Measurements from ENCODE around the gene TCF21. TPM values are rescaled to one million over a fixed set of nuclear protein-coding genes. Genes with fewer than 3 reads are reported as not detected.
"Not testable (repeated sequence)": the region's sequence is repeated elsewhere in the genome, so short reads cannot be mapped to it uniquely, and the experiment has no call there.

The TCF21 gene
- total RNA-seq, 1 donor from 2014 or later: 0.04 TPM

- H3K79me2 ChIP-seq (ENCODE audit: low read depth): no peaks in the 10 kb centered on the region
These were observed 31.2 kb upstream of the TCF21 start for GRCh38 chr6:133857696-133858095.

GRCh38 chr6:133861337-133861736 is 27.6 kb upstream of the TCF21 start:
- not testable (repeated sequence) for H3K9ac ChIP-seq; H3F3A ChIP-seq (ENCODE audit: low read depth); H3K4me1 ChIP-seq; DNase-seq (ENCODE audit: low spot score); H2AFZ ChIP-seq (replicated peaks); H3K36me3 ChIP-seq; H3K4me1 Mint-ChIP-seq; H3K9me3 ChIP-seq (ENCODE audit: low read depth); H3K36me3 Mint-ChIP-seq; H3K4me2 ChIP-seq; H3K27ac Mint-ChIP-seq; H3K27ac ChIP-seq; H3K79me2 ChIP-seq (ENCODE audit: low read depth); H3K4me3 ChIP-seq; H3K4me3 Mint-ChIP-seq; H4K20me1 ChIP-seq (ENCODE audit: low read depth)
- peaks cover 24% of the 10 kb centered on the region for H3K9me3 Mint-ChIP-seq
- H3K27me3 ChIP-seq: peaks cover 17% of the 10 kb centered on the region
- peaks cover 13% of the 10 kb centered on the region for H3K27me3 Mint-ChIP-seq (ENCODE audit: insufficient read depth, low read depth)

More at GRCh38 chr6:133857696-133858095, 31.2 kb upstream of the TCF21 start:
- Histone ChIP-seq H3F3A (ENCODE audit: low read depth) (no peaks in the 10 kb centered on the region), H3K4me2 (no peak overlapping the region), H4K20me1 (ENCODE audit: low read depth) (no peaks in the 10 kb centered on the region), H2AFZ (replicated peaks) (no peak overlapping the region), H3K4me1 (no peaks in the 10 kb centered on the region), H3K36me3 (no peaks in the 10 kb centered on the region), H3K27ac (no peak overlapping the region), H3K27me3 (peaks cover 53% of the 10 kb centered on the region), H3K9me3 (ENCODE audit: low read depth) (peaks cover 5% of the 10 kb centered on the region), H3K4me3 (no peak overlapping the region), H3K9ac (no peak overlapping the region)
- Mint-ChIP-seq H3K27me3 (ENCODE audit: insufficient read depth, low read depth) (peaks cover 39% of the 10 kb centered on the region), H3K36me3 (no peaks in the 10 kb centered on the region), H3K9me3 (peaks cover 8% of the 10 kb centered on the region), H3K4me1 (peaks cover 13% of the 10 kb centered on the region), H3K27ac (no peak overlapping the region), H3K4me3 (no peak overlapping the region)
- no peak for DNase-seq (ENCODE audit: low spot score)
- no peak for TF ChIP-seq EZH2 (IDR thresholded peaks at IDR 0.05)
- no peak for TF ChIP-seq CTCF (IDR thresholded peaks at IDR 0.05)
- no peak for TF ChIP-seq EZH2phosphoT487 (IDR thresholded peaks at IDR 0.05)

- H3K4me2 ChIP-seq: no peak overlapping the region
- H3K36me3 ChIP-seq: no peaks in the 10 kb centered on the region
- no peak for DNase-seq (ENCODE audit: low spot score)
- H3K79me2 ChIP-seq (ENCODE audit: low read depth): no peaks in the 10 kb centered on the region
- no peaks in the 10 kb centered on the region for H3K4me1 ChIP-seq
- no peak overlapping the region for H3K4me3 ChIP-seq
- H3K9me3 Mint-ChIP-seq: peaks cover 24% of the 10 kb centered on the region
- H3K27ac Mint-ChIP-seq: no peak overlapping the region
- no peaks in the 10 kb centered on the region for H3K4me1 Mint-ChIP-seq
- no peak for TF ChIP-seq EZH2phosphoT487 (IDR thresholded peaks at IDR 0.05)
- TF ChIP-seq CTCF (IDR thresholded peaks at IDR 0.05): no peak
- TF ChIP-seq EZH2 (IDR thresholded peaks at IDR 0.05): no peak
- H3K27me3 ChIP-seq: no peaks in the 10 kb centered on the region
- H3K27ac ChIP-seq: no peak overlapping the region
- peaks cover 3% of the 10 kb centered on the region for H3K27me3 Mint-ChIP-seq (ENCODE audit: insufficient read depth, low read depth)
- no peak overlapping the region for H3K9ac ChIP-seq
- no peaks in the 10 kb centered on the region for H4K20me1 ChIP-seq (ENCODE audit: low read depth)
- H3K4me3 Mint-ChIP-seq: no peak overlapping the region
- H3K9me3 ChIP-seq (ENCODE audit: low read depth): peaks cover 6% of the 10 kb centered on the region
- H2AFZ ChIP-seq (replicated peaks): no peak overlapping the region
- H3F3A ChIP-seq (ENCODE audit: low read depth): no peaks in the 10 kb centered on the region
- no peaks in the 10 kb centered on the region for H3K36me3 Mint-ChIP-seq
These were observed 25.7 kb upstream of the TCF21 start for GRCh38 chr6:133863228-133863627.

- no peaks in the 10 kb centered on the region for H3K4me1 ChIP-seq
- Mint-ChIP-seq H3K27me3 (ENCODE audit: insufficient read depth, low read depth) (no peaks in the 10 kb centered on the region), H3K9me3 (peaks cover 24% of the 10 kb centered on the region), H3K4me3 (no peak overlapping the region), H3K36me3 (no peaks in the 10 kb centered on the region), H3K27ac (no peak overlapping the region), H3K4me1 (no peaks in the 10 kb centered on the region)
- DNase-seq (ENCODE audit: low spot score): no peak
- H3F3A ChIP-seq (ENCODE audit: low read depth): no peaks in the 10 kb centered on the region
- H3K27me3 ChIP-seq: no peaks in the 10 kb centered on the region
- no peaks in the 10 kb centered on the region for H3K79me2 ChIP-seq (ENCODE audit: low read depth)
- no peaks in the 10 kb centered on the region for H4K20me1 ChIP-seq (ENCODE audit: low read depth)
- H3K4me3 ChIP-seq: no peak overlapping the region
- no peak overlapping the region for H2AFZ ChIP-seq (replicated peaks)
- H3K9me3 ChIP-seq (ENCODE audit: low read depth): peaks cover 6% of the 10 kb centered on the region
- no peak for TF ChIP-seq EZH2phosphoT487 (IDR thresholded peaks at IDR 0.05)
- TF ChIP-seq CTCF (IDR thresholded peaks at IDR 0.05): no peak
- TF ChIP-seq EZH2 (IDR thresholded peaks at IDR 0.05): no peak
- H3K4me2 ChIP-seq: no peak overlapping the region
- no peaks in the 10 kb centered on the region for H3K36me3 ChIP-seq
- no peak overlapping the region for H3K9ac ChIP-seq
- no peak overlapping the region for H3K27ac ChIP-seq
These were observed 23.2 kb upstream of the TCF21 start for GRCh38 chr6:133865680-133866079.

Measured in neural progenitor cell (in vitro differentiated cells).